Activated T-helper 2 cell treated with anti-CD3 and anti-CD28 coated beads, Interferon-gamma antibody, Interleukin-2, Interleukin-4, amounts not matched to agents 10 μg/mL and 5 μg/mL and 100 μg/mL, durations not matched to agents 14 hours and 24 hours and 36 hours (primary cell): ENCODE results near the gene PLA2G4E. TPM values are rescaled to one million over a fixed set of nuclear protein-coding genes. Genes with fewer than 3 reads are reported as not detected.

Source experiments
- DNase-seq: peaks from one replicate; pipeline ENCODE4 v3.0.0; 2021; ENCODE audit warnings: low spot score
- H3K27ac Mint-ChIP-seq: one replicate; pipeline ENCODE4 v1.8.0; 2021; ENCODE audit warnings: mixed read lengths
- H3K27me3 Mint-ChIP-seq: one replicate; pipeline ENCODE4 v1.8.0; 2021; ENCODE audit warnings: low read depth, mixed read lengths
- H3K36me3 Mint-ChIP-seq: one replicate; pipeline ENCODE4 v1.8.0; 2021; ENCODE audit warnings: low read depth, mixed read lengths
- H3K4me1 Mint-ChIP-seq: one replicate; pipeline ENCODE4 v1.8.0; 2021; ENCODE audit warnings: low read depth, mixed read lengths
- H3K4me3 Mint-ChIP-seq: one replicate; pipeline ENCODE4 v1.8.0; 2021; ENCODE audit warnings: low read depth, mild to moderate bottlenecking, moderate library complexity, mixed read lengths
- H3K9me3 Mint-ChIP-seq: one replicate; pipeline ENCODE4 v1.8.0; 2021; ENCODE audit warnings: mixed read lengths
- intact Hi-C: fragments of 100-400 bp; cut with micrococcal nuclease; formaldehyde crosslinking; loops from one replicate; pipeline ENCODE4 v1.15.1; 2023
- total RNA-seq: library from RNA; stranded (reverse); gene quantifications from 2 replicates; pipeline ENCODE4 v1.2.3, GENCODE V29; 2022

The PLA2G4E gene
- total RNA-seq: not detected in 2 replicates

- Mint-ChIP-seq H3K27ac (no peak within 1 kb of the TSS), H3K4me1 (no peaks in the 10 kb centered on the region), H3K9me3 (no peaks in the 10 kb centered on the region), H3K27me3 (peaks cover 1% of the 10 kb centered on the region), H3K36me3 (no peaks in the 10 kb centered on the region), H3K4me3 (no peak within 1 kb of the TSS)
- intact Hi-C loops: no loop called here
- no peak for DNase-seq
These were observed at the start of gene PLA2G4E for GRCh38 chr15:42020713-42021273. PLA2G4E (minus strand) TSS chr15:42021042; CDS start chr15:42021030, 12 bp downstream.

GRCh38 chr15:42070279-42070975 is 49.6 kb upstream of the PLA2G4E start:
- H3K27me3 Mint-ChIP-seq: peaks cover 18% of the 10 kb centered on the region
- no peaks in the 10 kb centered on the region for H3K36me3 Mint-ChIP-seq
- no peak for DNase-seq

DNA sequence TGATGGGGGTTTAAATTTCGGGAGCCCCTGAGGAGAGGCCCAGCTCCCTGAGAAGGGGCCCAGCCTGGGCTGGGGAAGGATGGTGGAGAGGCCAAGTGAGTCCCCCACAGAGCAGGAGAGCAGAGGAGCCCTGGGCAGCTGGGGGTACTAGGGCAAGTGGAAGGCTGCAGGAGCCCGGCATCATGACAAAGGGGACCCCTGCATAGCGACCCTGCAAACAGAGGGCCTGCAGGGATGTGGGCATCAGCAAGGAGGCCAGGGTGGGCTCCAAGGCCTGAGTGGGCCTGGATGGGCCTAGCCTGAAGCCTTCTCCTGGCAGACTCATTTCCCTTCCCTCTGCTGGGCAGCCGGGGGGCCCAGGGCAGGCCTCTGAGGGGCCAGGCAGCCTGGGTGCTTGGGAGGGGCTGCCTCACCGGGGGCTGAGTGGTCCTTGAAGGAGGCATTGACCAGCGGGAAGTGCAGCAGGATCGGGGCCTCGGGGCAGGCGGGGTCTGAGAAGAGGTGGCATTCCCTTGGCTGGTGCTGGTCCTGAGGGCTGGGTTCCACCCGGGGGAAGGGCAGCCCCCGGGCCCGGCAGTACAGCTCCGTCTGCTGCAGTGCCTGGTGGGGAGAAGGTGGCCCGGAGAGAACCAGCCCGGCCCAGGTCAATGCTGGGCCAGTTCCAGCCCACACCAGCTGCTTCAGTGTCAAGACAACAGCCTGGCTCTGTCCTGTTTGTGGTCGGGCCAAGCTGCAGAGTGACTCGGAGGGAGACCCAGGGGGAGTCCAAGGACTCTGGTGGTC is 48.8 kb upstream of the PLA2G4E start:
- intact Hi-C loops: loop anchor here (5.0 kb wide), 1 partner anchor 68 kb away; no protein-coding TSS in a partner anchor
- H3K36me3 Mint-ChIP-seq: no peaks in the 10 kb centered on the region
- no peaks in the 10 kb centered on the region for H3K9me3 Mint-ChIP-seq
- H3K4me3 Mint-ChIP-seq: no peak overlapping the region
- no peak overlapping the region for H3K27ac Mint-ChIP-seq
- peaks cover 2% of the 10 kb centered on the region for H3K4me1 Mint-ChIP-seq
- no peak for DNase-seq
- H3K27me3 Mint-ChIP-seq: peaks cover 18% of the 10 kb centered on the region

More at GRCh38 chr15:42070279-42070975, 49.6 kb upstream of the PLA2G4E start:
- intact Hi-C loops: no loop called here
- peaks cover 2% of the 10 kb centered on the region for H3K4me1 Mint-ChIP-seq
- no peak overlapping the region for H3K4me3 Mint-ChIP-seq
- no peaks in the 10 kb centered on the region for H3K9me3 Mint-ChIP-seq
- no peak overlapping the region for H3K27ac Mint-ChIP-seq

DNA sequence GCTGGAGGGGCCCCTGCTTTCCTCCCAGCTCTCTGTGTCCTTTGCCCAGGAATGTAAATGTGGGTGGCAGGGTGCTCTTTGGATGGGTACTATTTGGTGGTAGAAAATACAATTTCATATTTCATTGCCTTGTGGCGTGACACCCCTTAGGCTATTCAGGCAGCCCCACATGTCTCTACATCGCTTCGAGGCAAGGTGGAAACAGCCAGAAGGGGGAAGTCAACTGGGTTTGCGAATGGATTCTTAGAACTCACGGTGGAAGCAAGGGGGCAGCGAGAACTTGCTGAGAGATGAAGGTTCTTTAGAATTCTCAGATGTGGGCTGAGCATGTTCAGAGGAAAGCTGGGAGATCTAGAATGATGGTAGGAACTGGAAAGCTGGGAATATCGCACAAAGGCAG is 48.2 kb upstream of the PLA2G4E start:
- intact Hi-C loops: loop anchor here (5.0 kb wide), 1 partner anchor 68 kb away; no protein-coding TSS in a partner anchor
- no peak overlapping the region for H3K27ac Mint-ChIP-seq
- no peak overlapping the region for H3K4me3 Mint-ChIP-seq
- H3K27me3 Mint-ChIP-seq: peaks cover 15% of the 10 kb centered on the region
- no peak for DNase-seq
- H3K9me3 Mint-ChIP-seq: no peaks in the 10 kb centered on the region
- H3K4me1 Mint-ChIP-seq: peaks cover 2% of the 10 kb centered on the region
- H3K36me3 Mint-ChIP-seq: no peaks in the 10 kb centered on the region

GRCh38 chr15:42068601-42069000 is 47.8 kb upstream of the PLA2G4E start:
- intact Hi-C loops: loop anchor here (5.0 kb wide), 1 partner anchor 69 kb away; no protein-coding TSS in a partner anchor
- H3K27ac Mint-ChIP-seq: no peak overlapping the region
- no peaks in the 10 kb centered on the region for H3K36me3 Mint-ChIP-seq
- H3K4me3 Mint-ChIP-seq: no peak overlapping the region
- peaks cover 13% of the 10 kb centered on the region for H3K27me3 Mint-ChIP-seq
- no peak for DNase-seq
- no peaks in the 10 kb centered on the region for H3K9me3 Mint-ChIP-seq
- H3K4me1 Mint-ChIP-seq: peaks cover 2% of the 10 kb centered on the region

DNA sequence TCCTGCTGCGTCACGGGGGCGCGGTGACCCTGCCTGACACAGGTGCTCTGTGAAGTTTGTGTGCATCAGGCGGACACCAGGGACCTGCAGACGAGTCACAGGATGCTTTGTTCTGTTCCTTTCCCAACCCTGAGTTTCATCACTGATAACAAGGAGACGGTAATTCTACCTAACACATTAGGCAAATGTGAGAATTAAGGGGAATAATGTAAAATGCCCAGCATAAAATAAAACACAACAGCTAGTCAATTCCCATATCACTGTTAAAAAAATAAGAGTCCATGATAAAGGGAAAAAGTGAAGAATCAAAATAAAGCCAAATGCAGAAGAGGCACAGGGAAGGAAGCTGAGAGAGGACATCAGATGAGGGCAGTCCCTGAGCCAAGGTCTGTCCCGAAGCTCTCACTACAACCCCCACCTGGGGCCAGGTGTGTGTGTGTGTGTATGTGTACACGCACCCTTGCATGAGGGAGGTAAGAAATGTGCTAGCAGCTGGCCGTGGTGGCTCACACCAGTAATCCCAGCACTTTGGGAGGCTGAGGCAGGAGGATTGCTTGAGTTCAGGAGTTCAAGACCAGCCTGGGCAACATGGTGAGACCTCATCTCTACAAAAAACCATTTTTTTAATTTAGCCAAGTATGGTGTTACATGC is 46.0 kb upstream of the PLA2G4E start:
- H3K36me3 Mint-ChIP-seq: no peaks in the 10 kb centered on the region
- no peak overlapping the region for H3K27ac Mint-ChIP-seq
- H3K4me1 Mint-ChIP-seq: peaks cover 2% of the 10 kb centered on the region
- intact Hi-C loops: loop anchor here (5.0 kb wide), 1 partner anchor 70 kb away; no protein-coding TSS in a partner anchor
- no peak overlapping the region for H3K4me3 Mint-ChIP-seq
- peaks cover 16% of the 10 kb centered on the region for H3K27me3 Mint-ChIP-seq
- no peaks in the 10 kb centered on the region for H3K9me3 Mint-ChIP-seq
- no peak for DNase-seq

DNA sequence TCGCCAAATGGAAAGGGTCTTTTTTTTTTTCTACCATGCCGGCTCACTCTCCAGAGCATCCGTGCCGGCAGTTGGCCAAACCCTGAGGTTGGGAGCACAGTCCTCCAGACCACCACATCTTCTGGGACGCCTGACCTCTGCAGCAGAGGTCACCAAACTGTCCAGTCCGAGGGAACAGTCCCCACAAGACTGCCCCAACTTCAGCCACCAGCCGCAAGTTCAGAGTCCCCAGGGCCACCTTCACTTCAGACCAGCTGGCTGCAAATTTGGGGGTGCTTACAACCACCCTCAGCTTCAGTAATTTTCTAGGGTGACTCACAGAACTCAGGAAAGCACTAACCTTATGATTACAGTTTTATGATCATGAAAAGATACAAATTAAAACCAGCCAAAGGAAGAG is 44.6 kb upstream of the PLA2G4E start:
- Mint-ChIP-seq H3K36me3 (no peaks in the 10 kb centered on the region), H3K27me3 (peaks cover 16% of the 10 kb centered on the region), H3K27ac (no peak overlapping the region), H3K9me3 (no peaks in the 10 kb centered on the region), H3K4me3 (no peak overlapping the region), H3K4me1 (peaks cover 2% of the 10 kb centered on the region)
- no peak for DNase-seq
- intact Hi-C loops: loop anchor here (5.0 kb wide), 1 partner anchor 72 kb away; no protein-coding TSS in a partner anchor

GRCh38 chr15:42065033-42065432 is 44.2 kb upstream of the PLA2G4E start:
- no peak for DNase-seq

GRCh38 chr15:42064271-42064670 is 43.4 kb upstream of the PLA2G4E start:
- Mint-ChIP-seq H3K27me3 (peaks cover 16% of the 10 kb centered on the region), H3K36me3 (no peaks in the 10 kb centered on the region), H3K4me3 (no peak overlapping the region), H3K4me1 (peaks cover 3% of the 10 kb centered on the region), H3K9me3 (no peaks in the 10 kb centered on the region), H3K27ac (no peak overlapping the region)
- intact Hi-C loops: no loop called here
- no peak for DNase-seq

More at GRCh38 chr15:42065033-42065432, 44.2 kb upstream of the PLA2G4E start:
- intact Hi-C loops: loop anchor here (5.0 kb wide), 1 partner anchor 72 kb away; no protein-coding TSS in a partner anchor
- no peaks in the 10 kb centered on the region for H3K36me3 Mint-ChIP-seq
- no peaks in the 10 kb centered on the region for H3K9me3 Mint-ChIP-seq
- no peak overlapping the region for H3K27ac Mint-ChIP-seq
- no peak overlapping the region for H3K4me3 Mint-ChIP-seq
- peaks cover 2% of the 10 kb centered on the region for H3K4me1 Mint-ChIP-seq
- H3K27me3 Mint-ChIP-seq: peaks cover 16% of the 10 kb centered on the region

DNA sequence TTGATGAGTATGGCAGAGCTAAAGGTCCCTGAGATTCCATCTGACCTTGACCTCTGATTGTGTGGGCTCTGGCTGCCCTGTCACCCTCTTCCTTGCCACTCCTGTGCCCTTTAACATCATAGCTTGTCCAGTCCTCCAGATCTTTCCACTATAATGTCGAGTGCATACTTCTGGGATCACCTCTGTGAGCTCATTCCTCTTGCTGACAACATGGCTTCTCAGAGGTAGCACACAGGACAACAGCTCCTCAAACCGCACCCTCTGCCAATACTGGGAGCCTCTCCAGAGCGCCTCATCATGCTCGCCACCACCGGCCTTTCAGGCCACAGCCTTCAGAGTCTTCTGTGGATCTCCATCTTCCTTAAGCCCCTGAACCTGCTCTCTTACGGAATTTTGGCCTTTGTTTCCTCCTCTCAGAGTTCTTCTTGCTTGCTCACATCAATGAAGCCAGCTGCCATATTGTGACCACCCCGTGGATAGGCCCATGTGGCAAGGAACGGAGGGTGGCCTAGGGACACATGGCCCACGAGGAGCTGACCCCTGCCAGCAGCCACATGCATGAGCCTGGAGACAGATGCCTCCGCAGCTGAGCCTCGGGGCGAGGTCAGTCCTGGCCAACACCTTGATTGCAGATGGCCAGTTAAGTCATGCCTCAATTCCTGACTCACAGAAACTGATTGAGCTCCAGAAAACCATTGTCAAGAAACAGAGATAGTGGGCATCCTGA is 42.4 kb upstream of the PLA2G4E start:
- no peak overlapping the region for H3K27ac Mint-ChIP-seq
- H3K4me1 Mint-ChIP-seq: peaks cover 4% of the 10 kb centered on the region
- H3K27me3 Mint-ChIP-seq: peaks cover 20% of the 10 kb centered on the region
- no peaks in the 10 kb centered on the region for H3K9me3 Mint-ChIP-seq
- no peak for DNase-seq
- H3K4me3 Mint-ChIP-seq: no peak overlapping the region
- no peaks in the 10 kb centered on the region for H3K36me3 Mint-ChIP-seq
- intact Hi-C loops: no loop called here

- intact Hi-C loops: no loop called here
- Mint-ChIP-seq H3K4me1 (peaks cover 4% of the 10 kb centered on the region), H3K9me3 (no peaks in the 10 kb centered on the region), H3K4me3 (no peak overlapping the region), H3K27me3 (peaks cover 26% of the 10 kb centered on the region), H3K36me3 (no peaks in the 10 kb centered on the region), H3K27ac (no peak overlapping the region)
- no peak for DNase-seq
These were observed 41.5 kb upstream of the PLA2G4E start for GRCh38 chr15:42062284-42062806.

DNA sequence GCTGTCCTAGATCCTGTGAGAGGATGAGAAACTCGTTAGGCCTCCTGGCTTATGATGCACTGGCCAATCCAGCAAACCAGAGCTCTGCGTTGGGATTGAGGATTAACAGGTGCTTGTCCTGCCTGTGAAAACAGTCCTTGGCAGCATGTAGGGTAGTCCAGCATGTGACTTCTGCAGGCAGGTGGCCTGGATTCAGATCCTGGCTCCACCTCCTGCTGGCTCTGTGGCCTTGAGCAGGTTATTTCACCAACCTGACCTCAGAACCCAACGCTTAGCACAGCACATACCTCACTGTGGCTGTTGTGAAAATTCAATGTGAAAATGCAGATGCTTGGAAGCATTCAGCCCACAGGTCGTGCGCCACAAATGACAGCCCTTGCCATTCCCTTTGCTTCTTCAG is 40.0 kb upstream of the PLA2G4E start:
- no peak overlapping the region for H3K4me3 Mint-ChIP-seq
- no peak overlapping the region for H3K27ac Mint-ChIP-seq
- H3K36me3 Mint-ChIP-seq: no peaks in the 10 kb centered on the region
- no peaks in the 10 kb centered on the region for H3K9me3 Mint-ChIP-seq
- H3K27me3 Mint-ChIP-seq: peaks cover 33% of the 10 kb centered on the region
- no peak for DNase-seq
- peaks cover 8% of the 10 kb centered on the region for H3K4me1 Mint-ChIP-seq
- intact Hi-C loops: no loop called here
